GM19193 (cell line): Measurements from ENCODE around the gene LRRC41.

Experiments used
- POLR2A ChIP-seq: IDR thresholded peaks from 4 replicates; pipeline ENCODE4 v1.6.1; 2011; ENCODE audit not compliant: insufficient read depth, insufficient read length; ENCODE audit errors: extremely low read depth

Gene LRRC41

DNA sequence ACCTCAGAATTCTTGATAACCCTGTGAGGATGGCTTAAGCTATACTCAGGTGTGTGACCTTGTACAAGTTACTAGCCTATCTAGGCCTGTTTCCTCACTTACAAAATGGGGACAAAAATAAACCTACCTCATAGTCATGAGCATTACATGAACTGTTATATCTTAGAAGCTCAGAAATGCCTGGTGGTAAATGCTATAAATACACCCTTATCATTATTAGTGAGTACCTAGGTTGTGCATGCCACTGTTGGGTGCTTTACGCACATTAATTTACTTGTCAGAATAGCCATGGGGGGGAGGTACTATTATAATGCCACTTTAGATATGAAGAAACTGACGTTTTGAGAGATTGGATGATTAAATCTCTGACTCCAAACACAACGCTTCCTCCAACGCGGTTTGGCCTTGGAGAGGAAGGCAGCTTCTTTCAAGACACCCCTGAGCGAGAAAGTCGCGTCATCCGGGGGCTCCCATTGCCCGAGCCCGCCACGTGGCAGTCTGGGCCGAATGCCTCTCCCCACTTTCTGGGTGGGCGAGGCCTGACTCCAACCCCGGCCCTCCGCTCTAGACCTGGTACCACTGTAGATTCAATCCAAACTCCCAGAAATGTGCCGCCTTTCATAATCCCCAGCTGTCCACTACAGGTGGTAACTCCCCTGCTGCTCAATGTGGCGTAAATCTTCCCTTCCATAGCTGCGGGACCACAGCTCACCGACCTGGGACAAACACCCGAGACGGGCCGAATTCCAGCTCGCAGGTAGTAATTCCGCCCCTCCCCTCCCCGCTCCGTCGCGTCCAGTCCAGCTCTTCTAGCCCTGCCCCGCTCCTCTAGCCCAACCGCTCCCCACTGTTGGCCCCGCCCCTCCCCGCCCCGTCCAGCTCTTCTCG lies 56.6 kb downstream of the LRRC41 start:
- TF ChIP-seq POLR2A: no peak

DNA sequence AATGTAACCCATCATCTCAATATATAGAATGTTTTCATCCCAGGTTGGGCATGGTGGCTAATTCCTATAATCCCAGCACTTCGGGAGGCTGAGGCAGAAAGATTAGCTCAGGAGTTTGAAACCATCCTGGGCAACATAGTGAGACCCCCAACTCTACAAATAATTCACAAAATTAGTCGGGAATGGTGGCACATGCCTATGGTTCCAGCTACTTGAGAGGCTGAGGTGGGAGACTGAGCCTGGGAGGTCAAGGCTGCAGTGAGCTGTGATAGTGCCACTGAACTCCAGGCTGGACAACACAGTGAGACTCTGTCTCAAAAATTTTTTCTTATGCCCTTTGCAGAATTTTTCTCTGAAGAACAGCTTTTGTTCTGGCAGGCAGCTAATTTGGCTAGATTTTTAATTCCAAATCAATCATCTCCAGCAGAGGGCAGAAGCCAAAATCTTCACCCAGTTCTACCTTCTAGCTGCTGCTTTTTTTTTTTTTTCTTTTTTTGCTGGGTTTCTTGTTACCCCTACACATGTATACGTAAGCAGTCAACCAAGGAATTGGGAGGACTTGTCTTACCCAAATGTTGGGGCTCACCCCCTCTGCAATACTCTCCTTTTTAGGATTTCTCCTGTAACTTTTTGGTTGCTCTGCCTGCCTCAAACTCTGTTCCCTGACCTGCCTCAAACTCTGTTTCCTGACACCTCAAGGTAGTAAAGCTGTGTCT lies 58.6 kb downstream of the LRRC41 start:
- TF ChIP-seq POLR2A: no peak

DNA sequence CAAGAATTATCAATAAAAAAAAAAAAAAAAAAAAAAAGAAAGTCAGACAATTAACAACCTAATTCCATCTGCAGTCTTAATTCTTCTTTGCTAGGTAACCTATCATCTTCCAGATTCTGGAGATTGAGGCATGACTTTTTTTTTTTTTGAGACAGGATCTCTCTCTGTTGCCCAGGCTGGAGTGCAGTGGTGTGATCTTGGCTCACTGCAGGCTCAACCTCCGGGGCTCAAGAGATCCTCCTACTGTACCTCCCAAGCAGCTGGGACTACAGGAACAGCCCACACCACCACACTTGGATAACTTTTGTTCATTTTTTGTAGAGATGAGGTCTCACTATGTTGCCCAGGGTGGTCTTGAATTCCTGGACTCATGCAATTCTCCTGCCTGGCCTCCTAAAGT lies 60.5 kb downstream of the LRRC41 start:
- no peak for TF ChIP-seq POLR2A

DNA sequence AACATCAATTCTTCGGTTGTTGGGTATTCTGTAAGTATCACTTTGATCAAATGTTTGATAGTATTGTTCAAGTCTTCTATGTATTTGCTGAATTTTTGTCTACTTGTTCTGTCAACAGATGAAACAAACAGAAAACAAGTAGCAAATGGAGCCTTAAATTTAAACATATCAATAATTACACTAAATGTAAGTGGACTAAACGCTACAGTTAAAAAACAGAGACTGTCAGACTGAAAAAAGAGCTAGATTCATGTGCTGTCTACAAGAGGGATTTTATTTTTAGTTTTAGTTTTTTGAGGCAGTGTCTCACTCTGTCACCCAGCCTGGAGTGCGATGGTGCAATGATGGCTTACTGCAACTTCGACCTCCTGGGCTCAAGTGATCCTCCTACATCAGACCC lies 66.5 kb downstream of the LRRC41 start:
- no peak for TF ChIP-seq POLR2A
